ENCODE measurements around the gene JAG1.
"Not testable (repeated sequence)": the region's sequence is repeated elsewhere in the genome, so short reads cannot be mapped to it uniquely, and the experiment has no call there.

Gene JAG1

GRCh38 chr20:10604865-10605440 lies 68.8 kb downstream of the JAG1 start:
- DNase-seq = no peak

- DNase-seq = no peak
These were observed 69.6 kb downstream of the JAG1 start for GRCh38 chr20:10603971-10604864.

- DNase-seq = peak; percentile 40
These were observed 70.4 kb downstream of the JAG1 start for GRCh38 chr20:10603378-10603777.

- no peak for DNase-seq
These were observed 71.5 kb downstream of the JAG1 start for GRCh38 chr20:10602221-10602871.

- no peak for DNase-seq
These were observed 76.2 kb downstream of the JAG1 start for GRCh38 chr20:10597637-10598036.

GRCh38 chr20:10596710-10597121 lies 77.1 kb downstream of the JAG1 start:
- DNase-seq = no peak

DNA sequence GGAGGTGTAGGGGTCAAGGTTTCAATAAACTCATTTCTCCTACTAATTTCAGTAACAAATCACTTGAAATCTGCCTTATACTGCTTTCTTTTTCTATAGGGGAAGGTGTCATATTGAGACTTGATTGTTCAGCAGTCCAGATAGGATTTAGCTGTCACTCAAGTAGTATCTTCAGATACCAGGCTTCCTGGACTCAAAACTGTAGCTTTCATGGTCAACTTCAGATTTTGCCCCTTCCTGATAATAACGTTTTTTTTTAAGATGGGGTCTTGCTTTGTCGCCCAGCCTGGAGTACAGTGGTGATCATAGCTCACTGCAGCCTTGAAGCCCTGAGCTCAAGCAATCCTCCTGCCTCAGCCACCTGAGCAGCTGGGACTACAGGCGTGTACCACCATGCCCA lies 77.8 kb downstream of the JAG1 start:
- DNase-seq = no peak

DNA sequence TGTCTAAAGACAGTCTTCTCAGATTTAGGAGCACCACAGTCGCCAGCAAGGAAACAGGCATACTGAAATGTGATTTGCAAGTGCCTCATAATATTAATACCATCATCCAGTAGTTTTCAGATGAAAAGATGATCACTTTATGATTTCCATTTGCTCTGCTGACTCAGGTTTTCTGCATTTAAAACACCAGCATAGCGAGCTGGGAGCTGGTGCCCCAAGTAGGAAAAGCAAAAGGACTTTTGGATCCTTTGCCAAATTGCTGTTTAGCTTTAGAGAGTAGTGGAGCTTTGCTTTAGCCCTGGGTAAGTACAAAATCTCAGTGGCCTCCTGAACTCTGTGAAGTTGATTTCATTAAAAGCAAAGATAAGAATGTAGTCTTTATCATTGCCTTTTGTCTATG lies 78.5 kb downstream of the JAG1 start:
- no peak for DNase-seq

DNA sequence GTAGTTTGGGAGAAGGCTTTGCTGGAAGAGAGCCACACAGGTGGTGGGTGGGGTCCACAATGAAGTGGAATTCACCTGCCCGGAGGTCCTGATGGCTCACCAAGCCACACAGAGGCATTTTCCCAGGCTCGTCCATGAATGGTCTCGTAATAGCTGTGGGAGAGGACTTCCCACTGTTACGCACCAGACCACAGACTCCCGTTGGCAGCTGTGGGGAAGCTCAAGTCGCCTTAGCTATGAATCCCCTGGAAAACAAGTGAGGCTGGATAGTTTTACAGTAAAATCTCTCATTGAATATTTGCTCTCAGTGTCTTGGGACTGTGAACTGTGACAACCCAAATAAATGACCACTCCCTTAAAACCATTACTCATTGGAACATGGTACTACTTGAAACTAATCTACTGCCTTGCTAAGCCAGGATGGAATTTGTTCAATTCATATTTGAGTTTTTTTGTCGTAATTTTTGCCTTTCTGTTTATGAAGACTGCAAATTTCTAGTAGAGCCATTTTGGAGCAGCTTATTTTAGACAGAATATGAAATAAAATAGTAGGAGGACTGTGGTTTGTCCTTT lies 79.4 kb downstream of the JAG1 start:
- DNase-seq = no peak

DNA sequence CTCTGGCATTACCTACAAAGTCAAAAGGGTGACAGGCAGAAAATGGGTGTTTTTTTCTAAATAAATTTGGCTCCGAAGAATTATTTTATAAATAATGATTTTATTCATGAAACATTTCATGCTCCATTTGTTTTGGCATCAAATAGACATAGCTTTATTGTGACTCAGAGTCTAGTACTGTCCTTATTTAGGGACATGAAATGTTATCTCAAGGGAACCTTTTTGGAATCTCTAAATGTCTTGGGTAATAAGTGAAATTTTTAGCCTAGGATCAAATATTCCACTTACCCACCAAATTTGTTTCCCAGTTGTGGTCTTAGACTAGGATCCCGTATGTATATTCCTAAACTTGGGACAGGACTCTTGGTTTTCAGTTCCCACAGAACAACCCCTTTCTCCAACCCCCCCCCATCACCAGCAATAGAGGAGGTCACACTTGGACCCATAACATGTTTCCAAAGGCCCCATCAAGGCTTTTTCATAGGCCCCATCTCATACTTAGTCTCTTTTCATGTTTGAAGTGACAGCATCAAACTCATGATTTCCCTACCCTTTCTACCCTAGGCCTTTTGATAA lies 81.8 kb downstream of the JAG1 start:
- DNase-seq = no peak

DNA sequence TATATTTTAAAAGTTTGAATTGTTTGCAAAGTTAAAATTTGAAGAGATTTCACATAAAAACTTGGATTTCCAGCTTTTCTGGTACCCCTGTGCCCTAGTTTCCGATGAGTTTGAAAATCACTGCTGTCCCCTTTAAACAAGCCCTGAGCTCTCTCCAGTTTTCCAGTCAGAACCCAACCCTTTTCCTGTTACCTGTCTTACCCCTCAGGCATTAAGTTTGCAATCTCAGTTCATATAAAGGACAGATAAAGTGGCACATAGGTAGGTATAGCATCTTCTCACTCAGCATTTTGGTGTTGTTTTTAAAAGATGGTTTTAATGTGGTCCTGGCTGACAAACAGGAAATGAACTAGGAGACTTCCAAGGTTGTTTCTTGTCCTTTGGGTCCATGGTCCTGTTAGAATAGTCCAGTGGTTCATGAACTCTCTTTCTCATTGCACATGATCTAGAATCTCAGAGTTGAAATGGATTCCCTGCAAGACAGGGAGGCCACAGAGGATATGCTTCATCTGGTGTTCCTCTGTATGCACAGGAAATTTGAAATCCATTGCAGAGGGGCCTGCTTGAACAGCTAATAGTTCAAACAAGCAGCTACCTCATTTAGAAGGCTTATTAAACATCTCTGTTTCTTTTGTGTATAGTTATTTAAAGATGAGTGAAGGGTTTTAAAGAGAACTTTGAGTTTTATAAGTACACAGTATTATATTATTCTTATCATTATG lies 82.7 kb downstream of the JAG1 start:
- no peak for DNase-seq

DNA sequence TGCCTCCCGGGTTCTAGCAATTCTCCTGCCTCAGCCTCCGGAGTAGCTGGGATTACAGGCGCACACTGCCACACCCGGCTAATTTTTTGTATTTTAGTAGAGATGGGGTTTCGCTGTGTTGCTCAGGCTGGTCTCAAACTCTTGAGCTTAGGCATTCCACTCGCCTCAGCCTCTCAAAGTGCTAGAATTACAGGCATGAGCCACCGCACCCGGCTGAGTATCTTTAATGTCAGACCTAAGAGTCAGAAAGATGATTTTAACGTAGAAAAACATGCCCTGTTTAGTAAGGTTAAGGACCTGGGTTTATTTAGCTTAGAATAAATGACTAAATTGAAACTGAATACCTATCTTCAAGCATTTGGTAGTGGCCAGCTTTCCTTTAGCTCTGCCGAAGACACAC lies 83.4 kb downstream of the JAG1 start:
- DNase-seq = not testable (repeated sequence)

Data from hematopoietic multipotent progenitor cell treated with erythropoietin and hydrocortisone succinate and interleukin-3 and kit ligand, for 6 days (in vitro differentiated cells).